Astrocyte (in vitro differentiated cells and primary cell): Measurements from ENCODE around the gene NAALADL2.

Experiments
- CTCF ChIP-seq: IDR thresholded peaks from 2 replicates; pipeline ENCODE4 v1.5.1; 2011; ENCODE audit warnings: low read depth, mild to moderate bottlenecking, inconsistent platforms, low read length, moderate library complexity; ENCODE audit not compliant: insufficient read depth
- EZH2 ChIP-seq: IDR thresholded peaks from 2 replicates; pipeline ENCODE4 v1.6.1; 2012; ENCODE audit warnings: mild to moderate bottlenecking, low read length, inconsistent platforms; ENCODE audit not compliant: insufficient read depth

GRCh38 chr3:175477651-175478224, 618.6 kb downstream of the NAALADL2 start:
- TF ChIP-seq CTCF, result no peak
- no peak for TF ChIP-seq EZH2
